K562 treated with DMSO at 1 percent for 48 hours (cell line): ENCODE data around the gene PLCL1. TPM values are rescaled to one million over a fixed set of nuclear protein-coding genes. Genes with fewer than 3 reads are reported as not detected.

Source experiments
- total RNA-seq: library from RNA; unstranded; fragments of 300-600 nt; gene quantifications from 2 replicates; pipeline ENCODE4 v1.2.3, GENCODE V29; 2022; ENCODE audit warnings: low replicate concordance; ENCODE audit errors: extremely low read depth

PLCL1 gene
- total RNA-seq: not detected in 2 replicates

DNA sequence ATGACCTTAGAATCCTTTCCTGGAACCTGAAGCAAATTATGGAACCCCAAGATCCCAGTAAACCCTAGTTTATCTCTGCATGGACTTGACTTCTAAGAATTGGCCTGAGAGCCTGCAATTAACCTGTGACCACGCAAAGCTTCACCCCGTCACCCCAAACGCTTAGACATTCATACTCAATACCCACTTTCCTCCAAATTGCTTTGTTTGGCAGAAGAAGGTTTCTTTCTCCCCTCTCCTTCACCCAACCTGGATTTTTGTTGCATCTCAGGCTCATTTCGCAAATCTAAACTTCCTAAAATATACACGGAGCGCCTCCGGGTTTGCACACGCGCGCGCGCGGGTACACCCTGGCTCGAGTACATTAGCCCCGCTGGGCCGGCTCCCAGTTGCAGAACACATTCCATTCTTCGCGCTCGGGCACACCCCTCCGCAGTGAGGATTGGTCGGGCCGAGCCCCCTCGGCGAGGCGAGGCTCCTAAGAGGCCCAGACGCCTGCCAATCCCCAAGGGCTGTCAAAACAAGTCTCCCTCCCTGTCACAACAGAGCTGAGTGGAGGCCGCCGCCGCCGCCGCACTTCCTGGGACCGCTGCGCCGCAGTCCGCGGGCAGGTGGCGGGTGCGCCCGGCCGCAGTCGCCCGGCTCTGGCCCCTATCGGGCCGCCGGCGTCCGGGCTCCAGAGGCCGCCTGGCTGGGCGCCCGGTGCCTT is at the start of gene PLCL1:
PLCL1 (plus strand) TSS at position 545 of the 709 bp plus-strand sequence.

DNA sequence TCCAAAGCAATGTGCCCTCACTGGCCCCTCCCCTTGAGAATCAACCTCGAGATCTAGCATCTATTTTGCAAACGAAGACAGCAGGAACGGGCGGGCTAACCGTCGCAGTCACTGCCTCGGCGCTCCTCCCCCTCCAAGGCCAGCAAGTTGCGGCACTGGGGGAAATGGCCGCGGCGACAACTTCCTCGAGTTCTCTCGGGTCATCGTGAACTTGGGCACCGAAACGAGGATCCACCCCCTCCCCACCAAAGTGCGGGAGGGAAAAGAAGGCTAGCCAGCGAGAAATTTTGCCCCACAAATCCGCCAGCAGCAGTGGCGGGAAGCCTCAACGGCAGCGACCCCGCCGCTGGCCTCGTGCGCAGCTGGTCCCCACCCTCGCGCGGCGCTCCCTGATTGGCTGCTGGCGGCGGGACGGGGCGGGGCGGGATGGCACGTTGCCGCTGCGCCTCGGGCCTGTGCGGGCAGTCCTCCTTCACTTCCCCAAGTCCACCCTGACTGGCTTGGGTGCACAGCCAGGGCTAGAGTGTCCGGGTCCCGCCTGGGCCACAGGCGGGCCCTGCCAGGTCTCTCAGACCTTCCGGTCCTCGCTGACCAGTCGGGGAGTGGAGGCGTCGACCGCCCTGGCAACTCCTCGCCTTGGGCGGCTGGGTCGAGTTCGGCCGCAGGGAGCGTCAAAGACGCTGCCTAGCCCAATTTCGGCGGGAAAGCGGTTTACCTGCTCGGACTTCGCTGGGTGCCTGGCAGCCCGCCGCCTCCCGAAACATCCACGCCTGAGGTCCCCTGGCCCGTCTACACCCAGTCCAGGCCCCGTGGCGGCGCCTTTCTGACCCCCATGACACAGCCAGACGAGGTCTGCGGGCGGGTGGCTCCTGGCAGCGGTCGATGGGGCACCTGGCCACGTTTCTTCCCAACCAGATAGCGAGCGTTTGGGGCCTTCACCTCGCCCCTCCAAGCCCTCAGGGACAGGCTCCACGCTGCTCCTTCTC is 19.1 kb upstream of the PLCL1 start, which contains the start of gene BOLL:
BOLL (minus strand) TSS at position 364 of the 986 bp plus-strand sequence. CDS start 3,469 bp downstream, outside the sequence.

Other genes with a start within 250 kb of the PLCL1 start
- not detected in 2 replicates for gene RFTN2, start 129.0 kb upstream of the PLCL1 start, total RNA-seq
- not detected in 2 replicates for gene MARS2, start 99.2 kb upstream of the PLCL1 start, total RNA-seq
- not detected in 2 replicates for gene BOLL, start 19.3 kb upstream of the PLCL1 start, total RNA-seq